Neural progenitor cell (in vitro differentiated cells): ENCODE measurements around the gene FBN3.

Experiments
- CTCF ChIP-seq: fragments of 200-600 bp; sonication (generic); IDR thresholded peaks from 2 replicates; pipeline ENCODE4 v1.5.1; 2017; ENCODE audit warnings: antibody characterized with exemption, mild to moderate bottlenecking
- EZH2 ChIP-seq: fragments of 200-600 bp; sonication (generic); IDR thresholded peaks from 2 replicates; pipeline ENCODE4 v1.6.1; 2017; ENCODE audit warnings: antibody characterized with exemption, mild to moderate bottlenecking, moderate library complexity

GRCh38 chr19:8034178-8034525, 115.2 kb downstream of the FBN3 start:
- TF ChIP-seq CTCF (no peak), EZH2 (no peak)
